Measurements from ENCODE around the gene ZNF804A.

DNA sequence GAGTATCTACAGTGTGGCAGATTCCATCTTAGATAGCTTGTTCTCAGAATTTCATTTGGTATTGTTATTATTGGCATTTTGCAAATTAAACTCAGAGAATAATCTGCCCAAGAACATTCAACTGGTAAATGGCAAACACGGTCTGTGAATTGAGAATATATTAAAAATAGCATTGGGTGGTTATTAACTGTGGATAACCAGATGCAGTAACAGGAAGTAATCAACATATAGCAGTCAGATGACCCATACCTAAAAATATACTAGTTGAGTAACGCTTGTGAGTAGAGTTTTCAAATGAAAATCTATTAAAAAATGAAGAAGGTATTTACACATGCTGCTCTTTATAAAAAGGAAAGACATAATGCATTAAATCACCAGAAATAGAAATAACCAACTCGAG lies 129.5 kb downstream of the ZNF804A start:
- TF ChIP-seq CTCF (IDR thresholded peaks at IDR 0.05) = no peak
- TF ChIP-seq POLR2A (IDR thresholded peaks at IDR 0.05) = no peak

All from uterus (tissue), 2 donors.